ENCODE measurements around the gene DUSP14.

DNA sequence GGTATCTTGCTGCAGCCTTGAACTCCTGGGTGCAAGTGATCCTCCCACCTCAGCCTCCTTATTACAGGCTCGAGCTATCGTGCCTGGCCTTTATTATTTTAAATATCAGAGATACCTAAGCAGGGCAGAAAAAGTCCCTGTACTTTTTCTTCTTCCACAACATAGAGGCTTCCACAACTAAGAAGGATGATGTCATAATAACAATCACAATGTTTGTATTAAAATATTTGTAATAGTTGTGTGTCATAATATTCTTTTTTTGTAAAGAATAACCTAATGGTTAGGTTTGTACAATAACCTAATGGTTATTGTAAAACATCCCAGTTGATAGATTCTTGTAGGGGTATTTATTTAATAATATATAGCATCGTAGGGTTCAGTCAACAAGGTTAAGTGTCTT lies 26.7 kb upstream of the DUSP14 start:
- no peak for TF ChIP-seq POLR2A (IDR thresholded peaks at IDR 0.05; ENCODE audit: low read depth, low read length)
- no peak for TF ChIP-seq TAF1 (IDR thresholded peaks at IDR 0.05; ENCODE audit: low read depth, low read length)
- no peak for TF ChIP-seq POLR2AphosphoS5 (IDR thresholded peaks at IDR 0.05; ENCODE audit: low read depth, low read length)
